SK-N-MC (cell line): ENCODE measurements around the gene FAM98C.

Experiments used
- EZH2 ChIP-seq: fragments of 200-600 bp; sonication (generic); IDR thresholded peaks from one replicate; pipeline ENCODE4 v1.6.1; 2017; ENCODE audit warnings: antibody characterized with exemption
- POLR2AphosphoS5 ChIP-seq: IDR thresholded peaks from 2 replicates; pipeline ENCODE4 v1.6.1; 2012; ENCODE audit warnings: mild to moderate bottlenecking, low read depth, low read length, borderline replicate concordance

DNA sequence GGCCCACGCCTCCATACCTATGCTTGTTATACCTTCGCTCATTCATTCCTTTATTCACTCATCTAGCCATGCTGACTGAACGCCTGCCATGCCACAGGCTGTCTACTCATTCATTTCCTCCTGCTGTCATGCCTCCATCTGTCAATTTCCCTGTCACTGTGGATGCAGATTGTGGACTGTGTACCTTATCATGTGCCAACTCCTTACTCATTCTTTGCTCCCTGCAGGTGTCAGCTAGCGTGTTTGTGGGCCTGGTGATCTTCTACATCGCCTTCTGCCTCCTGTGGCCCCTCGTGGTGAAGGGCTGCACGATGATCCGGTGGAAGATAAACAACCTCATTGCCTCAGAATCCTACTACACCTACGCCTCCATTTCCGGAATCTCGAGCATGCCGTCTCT, 32.6 kb upstream of the FAM98C start:
- TF ChIP-seq POLR2AphosphoS5 = no peak
- no peak for TF ChIP-seq EZH2
